Common myeloid progenitor, CD34-positive (primary cell): ENCODE data around the gene GAR1.
A peak's percentile ranks its signal among the peaks of the same experiment; 100 is the strongest.

Experiments
- CTCF ChIA-PET: fragments of 350-600 bp; sonication (Branson Sonifier 250); formaldehyde crosslinking; loops from one replicate; lab custom pipeline; 2021; ENCODE audit warnings: antibody characterized with exemption; lab: Charles Lee
- POLR2A ChIA-PET: fragments of 350-600 bp; sonication (Branson Sonifier 250); formaldehyde crosslinking; loops from one replicate; lab custom pipeline; 2021; ENCODE audit warnings: antibody characterized with exemption; lab: Charles Lee
- DNase-seq, 3 donors: peaks; one replicate each; pipeline versions ENCODE4 v3.0.0 to v3.0.0-alpha.2; 2013
- H3K27ac ChIP-seq, 2 experiments: 1 replicate in 1 of 2; 2 replicates in 1 of 2; pipeline ENCODE4 v1.7.0; 2013; ENCODE audit warnings: inconsistent platforms in 2 of 2, low read length in 2 of 2, mild to moderate bottlenecking in 2 of 2, low read depth in 1 of 2, moderate library complexity in 1 of 2; ENCODE audit not compliant: severe bottlenecking in 2 of 2, insufficient read depth in 1 of 2, poor library complexity in 1 of 2
- H3K27me3 ChIP-seq, 5 experiments: replicated peaks in 2 of 5; 1 replicate in 3 of 5; 2 replicates in 2 of 5; pipeline versions ENCODE4 v1.6.1 to v1.7.0; 2013; ENCODE audit warnings: low read length in 4 of 5, mild to moderate bottlenecking in 2 of 5, moderate library complexity in 2 of 5, inconsistent platforms in 1 of 5; ENCODE audit not compliant: insufficient read depth in 5 of 5, control insufficient read depth in 4 of 5
- H3K36me3 ChIP-seq, 4 experiments: 1 replicate in 2 of 4; 2 replicates in 2 of 4; pipeline versions ENCODE4 v1.6.1 to v1.7.0; 2013; ENCODE audit warnings: low read length in 3 of 4, control low read depth in 1 of 4, mild to moderate bottlenecking in 1 of 4; ENCODE audit not compliant: control insufficient read depth in 4 of 4, insufficient read depth in 4 of 4
- H3K4me1 ChIP-seq, 4 experiments: 1 replicate in 3 of 4; 2 replicates in 1 of 4; pipeline versions ENCODE4 v1.6.1 to v1.7.1; 2013; ENCODE audit warnings: low read length in 3 of 4, mild to moderate bottlenecking in 3 of 4, control low read depth in 1 of 4, inconsistent platforms in 1 of 4, moderate library complexity in 1 of 4; ENCODE audit not compliant: control insufficient read depth in 4 of 4, insufficient read depth in 4 of 4; ENCODE audit errors: control extremely low read depth in 1 of 4
- H3K4me3 ChIP-seq, 7 experiments: 1 replicate in 4 of 7; 2 replicates in 3 of 7; pipeline versions ENCODE4 v1.5.1 to v1.7.0; 2013; ENCODE audit warnings: mild to moderate bottlenecking in 7 of 7, low read length in 6 of 7, moderate library complexity in 6 of 7, inconsistent platforms in 2 of 7, low read depth in 2 of 7, control low read depth in 1 of 7; ENCODE audit not compliant: insufficient read depth in 4 of 7, control insufficient read depth in 1 of 7; ENCODE audit errors: extremely low read depth in 1 of 7
- H3K9me3 ChIP-seq, 5 experiments: 1 replicate in 4 of 5; 2 replicates in 1 of 5; pipeline versions ENCODE4 v1.6.1 to v1.7.1; 2013; ENCODE audit warnings: low read length in 4 of 5, mild to moderate bottlenecking in 2 of 5, inconsistent platforms in 1 of 5, low read depth in 1 of 5, moderate library complexity in 1 of 5; ENCODE audit not compliant: control insufficient read depth in 4 of 5, insufficient read depth in 2 of 5; ENCODE audit errors: control extremely low read depth in 1 of 5
- WGBS: methylation state at CpG from one replicate; pipeline ENCODE4 v1.1.5; 2013; ENCODE audit not compliant: insufficient coverage; 5-methylcytosine and 5-hydroxymethylcytosine counted together

GAR1 gene

GRCh38 chr4:109801099-109801789 is 14.3 kb upstream of the GAR1 start:
- Histone ChIP-seq H3K4me3 (peak overlapping the region in 2 of 7 experiments; percentile 16 to 34), H3K4me1 (peaks cover 0 to 18% (median 5%) of the 10 kb centered on the region in 4 experiments), H3K9me3 (peaks cover 0 to 8% (median 3%) of the 10 kb centered on the region in 5 experiments), H3K27ac (no peak overlapping the region), H3K36me3 (no peaks in the 10 kb centered on the region), H3K27me3 (no peaks in the 10 kb centered on the region)
- 100% methylated on average over 1 of the region's 4 CpGs for WGBS
- POLR2A ChIA-PET: no interaction called here
- no peak for DNase-seq
- CTCF ChIA-PET: interaction anchor here (1.2 to 4.3 kb wide), 3 partner anchors 22 to 124 kb away, joined by 3 to 14 read pairs (median 3); partner anchors contain the start of gene CASP6

- ChIA-PET CTCF (interaction anchor here (1.2 to 4.3 kb wide), 2 partner anchors 21 to 98 kb away, joined by 3 to 14 read pairs; partner anchors contain the start of gene CASP6), POLR2A (no interaction called here)
- peak within 1 kb of the TSS in 2 of 7 experiments; percentile 16 to 34 for H3K4me3 ChIP-seq
- no peaks in the 10 kb centered on the region for H3K27me3 ChIP-seq
- H3K9me3 ChIP-seq: peaks cover 0 to 4% (median 0%) of the 10 kb centered on the region in 5 experiments
- 70% methylated on average over 2 of the region's 2 CpGs for WGBS
- no peaks in the 10 kb centered on the region for H3K36me3 ChIP-seq
- H3K27ac ChIP-seq: no peak within 1 kb of the TSS
- DNase-seq: peak in 2 of 3 donors; percentile 53 to 56
- H3K4me1 ChIP-seq: peaks cover 0 to 18% (median 5%) of the 10 kb centered on the region in 4 experiments
These were observed 13.7 kb upstream of the GAR1 start, which contains the start of gene CFI for GRCh38 chr4:109801895-109802319. CFI (minus strand) TSS chr4:109801999; CDS start chr4:109801971, 28 bp downstream.

- DNase-seq: peak; percentile 53 to 69 (median 69)
- Histone ChIP-seq H3K36me3 (no peaks in the 10 kb centered on the region), H3K9me3 (no peaks in the 10 kb centered on the region), H3K4me3 (no peak overlapping the region), H3K27me3 (no peaks in the 10 kb centered on the region), H3K4me1 (peaks cover 0 to 18% (median 5%) of the 10 kb centered on the region in 4 experiments), H3K27ac (no peak overlapping the region)
- ChIA-PET CTCF (interaction anchor here (1.0 to 4.3 kb wide), 6 partner anchors 8 to 381 kb away, joined by 3 to 14 read pairs (median 4); partner anchors contain the start of gene CASP6), POLR2A (interaction anchor here (1.2 kb wide), 1 partner anchor 101 kb away, joined by 3 read pairs; the partner anchor contains the start of gene CASP6)
- WGBS: 83% methylated on average over 2 of the region's 4 CpGs
These were observed 11.5 kb upstream of the GAR1 start for GRCh38 chr4:109803924-109804571.

DNA sequence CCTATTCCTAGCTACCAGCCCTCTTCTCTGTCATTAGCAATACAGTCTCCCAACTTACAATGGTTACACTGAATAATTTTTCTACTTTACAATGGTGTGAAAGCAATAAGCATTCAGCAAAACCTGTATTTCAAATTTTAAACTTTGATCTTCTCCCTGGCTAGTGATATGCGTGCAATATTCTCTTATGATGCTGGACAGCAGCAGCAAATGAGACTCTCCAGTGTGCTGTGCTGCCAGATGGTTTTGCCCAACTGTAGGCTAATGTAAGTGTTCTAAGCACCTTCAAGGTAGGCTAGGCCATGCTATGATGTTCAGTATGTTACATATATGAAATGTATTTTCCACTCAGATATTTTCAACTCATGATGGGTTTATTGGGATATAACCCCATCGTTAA is 5.9 kb upstream of the GAR1 start:
- no peaks in the 10 kb centered on the region for H3K27me3 ChIP-seq
- peaks cover 2 to 12% (median 3%) of the 10 kb centered on the region in 4 experiments for H3K4me1 ChIP-seq
- no peak for DNase-seq
- no peak overlapping the region for H3K27ac ChIP-seq
- CTCF ChIA-PET: no interaction called here
- POLR2A ChIA-PET: interaction anchor here (0.7 kb wide), 1 partner anchor 1686 kb away, joined by 6 read pairs; no protein-coding TSS in a partner anchor
- WGBS: 90% methylated on average over 2 of the region's 2 CpGs
- H3K36me3 ChIP-seq: no peaks in the 10 kb centered on the region
- no peaks in the 10 kb centered on the region for H3K9me3 ChIP-seq
- no peak overlapping the region for H3K4me3 ChIP-seq

DNA sequence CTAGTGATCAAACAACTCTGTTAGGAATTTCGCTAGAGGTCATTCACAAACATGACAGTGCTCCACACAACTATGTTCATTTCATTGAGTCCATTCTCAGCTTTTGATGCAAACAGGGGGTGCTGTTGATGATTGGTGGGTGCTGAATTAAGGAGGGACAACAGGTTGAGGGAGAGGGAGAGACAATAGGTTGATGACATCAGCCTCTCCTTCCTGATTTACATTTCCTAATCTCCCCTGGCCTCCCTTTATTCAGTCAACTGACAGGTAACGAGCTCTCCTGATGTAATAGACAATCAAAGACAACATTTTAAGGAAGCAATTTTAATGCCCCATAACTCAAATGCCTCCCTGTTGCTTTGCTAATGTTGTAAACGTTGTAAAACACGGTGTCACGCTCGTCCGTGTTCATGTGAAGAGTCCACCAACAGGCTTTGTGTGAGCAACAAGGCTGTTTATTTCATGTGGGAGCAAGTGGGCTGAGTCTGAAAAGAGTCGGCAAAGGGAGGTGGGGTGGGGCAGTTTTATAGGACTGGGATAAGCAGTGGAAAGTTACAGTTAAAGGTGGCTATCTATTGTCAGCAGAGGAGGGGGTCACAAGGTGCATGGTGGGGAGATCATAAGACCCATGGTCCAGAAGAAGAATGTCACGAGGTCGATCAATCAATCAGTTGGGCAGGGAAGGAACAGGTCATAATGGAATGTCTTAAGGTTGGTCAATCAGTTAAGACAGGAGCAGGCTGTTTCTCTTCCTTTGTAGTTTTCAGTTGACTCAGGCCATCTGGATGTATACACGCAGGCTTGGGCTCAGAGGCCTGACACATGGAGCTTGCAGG is 4.8 kb upstream of the GAR1 start:
- Histone ChIP-seq H3K27ac (no peak overlapping the region), H3K4me1 (peaks cover 3 to 19% (median 8%) of the 10 kb centered on the region in 4 experiments), H3K27me3 (no peaks in the 10 kb centered on the region), H3K9me3 (no peaks in the 10 kb centered on the region), H3K4me3 (no peak overlapping the region), H3K36me3 (no peaks in the 10 kb centered on the region)
- ChIA-PET CTCF (interaction anchor here (0.9 kb wide), 1 partner anchor 12 kb away, joined by 3 read pairs; no protein-coding TSS in a partner anchor), POLR2A (no interaction called here)
- no peak for DNase-seq
- WGBS: 93% methylated on average over 10 of the region's 11 CpGs

GRCh38 chr4:109811707-109812106 is 3.9 kb upstream of the GAR1 start:
- ChIA-PET CTCF (interaction anchor here (1.1 kb wide), 1 partner anchor 8 kb away, joined by 3 read pairs; no protein-coding TSS in a partner anchor), POLR2A (no interaction called here)
- Histone ChIP-seq H3K27ac (no peak overlapping the region), H3K4me3 (no peak overlapping the region), H3K27me3 (no peaks in the 10 kb centered on the region), H3K9me3 (no peaks in the 10 kb centered on the region), H3K36me3 (no peaks in the 10 kb centered on the region), H3K4me1 (peaks cover 6 to 25% (median 11%) of the 10 kb centered on the region in 4 experiments)
- no CpG with 5 or more reads among the region's 3 CpGs for WGBS
- peak in 2 of 3 donors; percentile 43 to 59 for DNase-seq
